HG02798 (cell line): Measurements from ENCODE around the gene SANBR.

Experiments used
- ATAC-seq: cut with Tn5 transposase; IDR thresholded peaks from one replicate; pipeline ENCODE4 v1.9.1; 2021; ENCODE audit warnings: mild to moderate bottlenecking; ENCODE audit not compliant: unreplicated experiment, poor library complexity

The SANBR gene

GRCh38 chr2:61085883-61086282 lies 20.2 kb downstream of the SANBR start:
- no peak for ATAC-seq

GRCh38 chr2:61089797-61090196 lies 24.1 kb downstream of the SANBR start:
- no peak for ATAC-seq

GRCh38 chr2:61090386-61090921 lies 24.8 kb downstream of the SANBR start:
- no peak for ATAC-seq

GRCh38 chr2:61091485-61091884 lies 25.8 kb downstream of the SANBR start:
- no peak for ATAC-seq

- no peak for ATAC-seq
Measured at GRCh38 chr2:61096438-61096837, 30.8 kb downstream of the SANBR start.

GRCh38 chr2:61100801-61101200 lies 35.1 kb downstream of the SANBR start:
- ATAC-seq, result no peak

- ATAC-seq, result no peak
Measured at GRCh38 chr2:61109291-61109690, 43.6 kb downstream of the SANBR start.

GRCh38 chr2:61111708-61112107 lies 46.0 kb downstream of the SANBR start:
- no peak for ATAC-seq

- ATAC-seq, result no peak
Measured at GRCh38 chr2:61114147-61114546, 48.5 kb downstream of the SANBR start.
